NCI-H226 (cell line): ENCODE data around the gene AUTS2.
A peak's percentile ranks its signal among the peaks of the same experiment; 100 is the strongest.
"Not testable (repeated sequence)": the region's sequence is repeated elsewhere in the genome, so short reads cannot be mapped to it uniquely, and the experiment has no call there.

Experiments used
- DNase-seq: peaks from one replicate; pipeline ENCODE4 v3.0.0-alpha.2; 2015

AUTS2 gene

DNA sequence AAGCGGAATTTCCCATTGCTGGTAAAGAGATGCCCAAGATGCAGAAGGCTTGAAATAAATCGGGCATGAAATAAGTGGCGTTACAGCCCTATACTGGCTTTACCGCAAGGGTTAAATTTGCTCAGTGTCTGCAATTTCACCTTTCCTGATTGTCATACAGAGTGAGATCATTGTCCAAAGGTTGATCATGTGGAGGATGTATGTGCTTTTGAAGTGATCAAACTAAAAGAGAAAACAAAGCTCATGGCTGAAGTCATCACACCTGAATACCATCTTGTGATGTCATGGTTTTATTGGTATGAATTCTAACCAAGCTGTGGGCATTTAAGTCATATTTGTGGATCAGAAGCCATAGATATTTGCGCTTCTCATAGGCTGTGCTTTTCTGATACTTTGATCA, 635.5 kb downstream of the AUTS2 start:
- no peak for DNase-seq

DNA sequence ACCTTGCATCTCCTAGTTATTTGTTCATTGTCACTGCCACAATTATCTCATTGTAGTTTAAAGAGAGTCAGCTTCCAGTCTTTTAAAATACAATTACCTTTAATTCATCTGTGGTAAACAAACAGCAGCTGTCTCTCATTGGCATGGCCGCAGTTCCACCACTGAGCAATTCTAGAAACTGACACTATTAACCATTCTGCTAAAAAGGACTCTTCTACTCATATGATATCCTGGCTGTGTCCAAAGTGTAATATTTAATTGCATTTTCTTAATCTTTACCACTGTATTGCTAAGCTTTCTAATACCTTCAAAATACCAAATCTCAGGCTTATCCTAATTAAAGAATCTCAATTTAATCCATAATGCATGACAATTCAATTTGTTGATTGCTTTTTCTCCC, 639.0 kb downstream of the AUTS2 start:
- no peak for DNase-seq

DNA sequence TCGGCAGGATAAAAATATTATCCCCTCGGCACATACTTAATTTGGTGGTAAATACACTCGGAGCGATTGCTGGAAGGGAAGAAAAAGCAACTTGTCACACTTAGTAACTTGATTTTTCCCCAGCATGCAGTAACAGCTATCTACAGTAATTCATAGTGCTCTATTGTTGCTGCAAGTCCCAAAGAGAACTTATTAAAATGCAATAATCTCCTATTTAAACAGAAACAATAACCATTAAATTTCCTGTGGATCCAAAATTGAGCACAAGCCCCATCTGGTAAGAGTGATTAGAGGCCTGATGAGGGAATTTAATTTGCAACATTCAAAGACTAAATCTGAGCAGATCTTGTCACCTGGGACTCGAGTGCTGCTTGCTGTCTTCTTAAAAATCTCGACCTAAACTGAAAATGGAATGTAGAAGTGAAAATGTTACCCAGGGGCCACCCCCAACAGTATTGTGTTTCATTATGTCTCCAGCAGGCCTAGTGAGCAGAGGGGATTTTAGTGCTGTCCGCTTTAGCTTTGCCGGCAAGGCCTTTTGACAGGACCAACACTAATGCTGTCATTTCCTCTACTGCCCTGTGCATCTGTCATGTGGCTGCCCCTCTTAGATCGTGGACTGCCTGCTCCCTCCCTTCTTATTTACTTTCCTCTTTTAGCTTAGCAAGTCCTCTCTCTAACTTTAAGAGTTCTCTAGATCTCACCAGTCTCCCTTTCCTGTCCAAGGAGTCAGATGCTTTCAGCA, 639.7 kb downstream of the AUTS2 start:
- no peak for DNase-seq

DNA sequence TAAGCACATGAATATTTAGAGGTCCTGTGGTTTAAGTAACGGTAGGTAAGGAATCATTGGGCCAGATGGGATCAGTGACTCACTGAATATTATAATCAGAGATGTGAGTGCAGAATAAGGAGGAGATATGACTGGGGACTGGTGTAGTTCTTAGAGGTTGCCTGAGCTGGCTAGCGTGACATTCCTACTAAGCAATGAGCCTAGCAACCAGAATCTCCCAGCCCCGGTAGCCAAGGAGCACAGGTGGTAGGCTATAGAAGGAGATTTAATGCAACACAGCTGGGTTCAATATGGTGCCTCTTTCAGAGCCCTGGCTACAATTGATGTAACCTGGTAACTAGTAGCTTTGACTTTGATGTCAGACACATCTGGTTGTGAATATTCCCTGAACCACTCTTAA, 641.6 kb downstream of the AUTS2 start:
- no peak for DNase-seq

DNA sequence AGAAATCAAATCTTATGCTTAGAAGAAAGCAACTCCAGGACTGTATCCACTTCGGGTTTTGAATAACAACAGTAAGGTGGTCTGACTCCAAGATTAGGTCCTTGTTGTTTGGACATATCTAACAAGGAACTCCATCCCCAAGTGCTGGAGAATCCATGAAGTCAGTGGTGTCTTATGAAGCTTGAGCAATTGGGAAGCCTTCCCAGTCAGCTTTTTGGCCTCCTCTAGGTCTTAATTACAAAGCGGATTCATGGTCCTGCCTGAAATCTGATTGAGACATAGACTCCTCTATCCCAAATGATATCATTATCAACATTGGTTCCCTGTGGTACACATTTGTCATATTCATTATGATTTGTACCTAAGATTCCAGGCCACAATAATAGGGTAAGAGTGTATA, 642.6 kb downstream of the AUTS2 start:
- no peak for DNase-seq

DNA sequence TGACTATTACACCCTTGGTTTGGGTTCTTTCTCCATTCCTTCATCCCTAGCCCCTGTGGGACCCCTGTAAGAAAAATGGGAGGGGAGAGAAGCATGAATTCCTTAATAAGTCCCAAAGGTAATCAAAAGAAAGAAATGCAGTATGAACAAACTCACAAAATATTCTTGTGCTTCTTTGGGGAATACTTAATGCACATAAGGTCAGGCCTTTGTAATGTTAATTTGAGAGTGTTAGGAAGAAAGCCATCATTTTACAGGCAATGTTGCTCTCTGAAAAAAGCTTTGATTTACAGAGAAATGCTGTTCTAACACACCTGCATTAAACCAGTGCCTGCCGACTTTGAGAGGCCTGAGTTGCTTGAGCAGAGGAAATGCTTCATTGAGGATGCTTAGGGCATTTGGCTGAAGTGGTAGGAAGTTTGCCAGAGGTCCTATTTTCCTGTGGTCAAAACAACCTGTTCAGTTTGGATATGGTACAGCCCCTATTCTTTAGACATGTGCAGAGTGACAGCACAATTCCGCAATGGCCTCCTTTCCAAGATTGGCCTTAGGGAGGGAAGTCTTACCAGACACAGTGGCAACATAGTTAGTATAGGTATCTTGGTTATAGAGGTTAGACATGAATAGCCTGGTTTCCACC, 643.4 kb downstream of the AUTS2 start:
- DNase-seq, result no peak

DNA sequence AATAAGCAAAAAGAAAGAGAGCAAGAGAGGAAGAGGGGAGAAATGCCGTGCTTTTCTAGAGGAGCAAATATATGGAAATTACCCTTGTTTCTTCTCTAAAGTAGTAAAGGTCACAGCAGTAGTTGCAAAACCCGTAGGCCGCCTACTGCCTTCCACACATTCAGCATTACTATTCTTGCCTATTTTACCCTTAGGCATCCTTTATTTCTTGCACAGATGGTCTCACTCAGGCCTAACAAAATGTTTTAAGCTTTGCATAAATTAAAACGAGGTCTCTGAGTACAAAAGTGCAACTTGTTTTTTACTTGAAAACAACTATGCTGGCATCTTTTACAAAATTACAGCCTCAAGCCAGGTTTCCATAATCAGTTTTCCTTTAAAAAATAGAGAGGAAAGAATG, 644.6 kb downstream of the AUTS2 start:
- DNase-seq, result no peak

DNA sequence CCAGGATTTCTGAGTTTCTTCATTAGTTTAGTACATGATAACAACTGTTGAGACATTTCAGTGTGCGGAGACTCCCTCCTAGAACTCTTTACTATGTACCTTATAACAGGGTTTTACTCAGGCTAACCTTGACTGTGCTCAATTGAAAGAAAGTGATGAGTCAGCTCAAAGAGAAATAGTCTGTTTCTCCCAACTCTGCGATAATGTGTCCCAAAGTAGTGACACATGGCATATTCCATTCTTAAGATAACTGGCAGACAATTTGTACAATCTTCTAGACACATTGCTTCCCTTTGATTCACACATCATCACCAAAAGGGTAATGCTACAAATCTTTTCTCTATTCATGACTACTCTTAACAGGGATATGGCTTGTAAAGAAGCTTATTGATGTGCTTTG, 645.2 kb downstream of the AUTS2 start:
- DNase-seq, result no peak

DNA sequence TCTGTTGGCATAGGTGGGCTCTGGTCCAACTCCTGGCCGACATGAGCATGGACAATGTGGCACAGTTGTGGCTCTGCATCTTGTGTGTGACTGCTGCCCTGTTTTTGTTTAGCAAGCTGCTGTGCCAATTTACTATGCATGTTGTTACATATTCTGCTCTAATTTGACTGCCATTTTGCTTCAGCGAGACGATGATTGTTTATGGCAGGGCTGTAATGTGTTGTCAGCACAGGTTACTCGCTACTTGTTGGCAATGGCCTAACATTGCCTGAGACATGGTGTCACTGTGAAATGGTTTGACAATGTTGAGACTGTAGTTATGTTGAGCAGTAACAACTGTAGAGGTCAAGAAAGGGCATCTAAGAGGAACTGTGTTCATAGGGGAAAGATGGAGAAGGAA, 659.6 kb downstream of the AUTS2 start:
- DNase-seq, result no peak

DNA sequence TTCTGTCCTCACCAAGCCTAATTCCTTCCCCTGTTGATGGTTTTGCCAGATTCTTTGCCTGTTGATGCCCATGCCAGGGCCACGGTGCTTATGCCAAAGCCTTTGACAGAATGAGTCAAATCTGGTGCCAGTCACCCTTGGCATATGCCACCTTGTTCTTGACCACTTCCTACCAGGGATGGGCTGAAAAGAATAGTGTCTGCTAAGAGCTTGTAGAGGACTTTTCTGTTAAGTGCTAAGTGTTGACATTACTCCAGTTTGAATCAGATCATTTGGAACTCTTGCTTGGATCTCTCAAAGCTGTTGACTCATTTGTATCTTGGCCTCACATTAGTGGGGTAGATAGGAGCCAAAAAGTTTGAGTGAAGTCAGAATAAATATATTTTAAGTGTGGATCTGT, 661.2 kb downstream of the AUTS2 start:
- no peak for DNase-seq

DNA sequence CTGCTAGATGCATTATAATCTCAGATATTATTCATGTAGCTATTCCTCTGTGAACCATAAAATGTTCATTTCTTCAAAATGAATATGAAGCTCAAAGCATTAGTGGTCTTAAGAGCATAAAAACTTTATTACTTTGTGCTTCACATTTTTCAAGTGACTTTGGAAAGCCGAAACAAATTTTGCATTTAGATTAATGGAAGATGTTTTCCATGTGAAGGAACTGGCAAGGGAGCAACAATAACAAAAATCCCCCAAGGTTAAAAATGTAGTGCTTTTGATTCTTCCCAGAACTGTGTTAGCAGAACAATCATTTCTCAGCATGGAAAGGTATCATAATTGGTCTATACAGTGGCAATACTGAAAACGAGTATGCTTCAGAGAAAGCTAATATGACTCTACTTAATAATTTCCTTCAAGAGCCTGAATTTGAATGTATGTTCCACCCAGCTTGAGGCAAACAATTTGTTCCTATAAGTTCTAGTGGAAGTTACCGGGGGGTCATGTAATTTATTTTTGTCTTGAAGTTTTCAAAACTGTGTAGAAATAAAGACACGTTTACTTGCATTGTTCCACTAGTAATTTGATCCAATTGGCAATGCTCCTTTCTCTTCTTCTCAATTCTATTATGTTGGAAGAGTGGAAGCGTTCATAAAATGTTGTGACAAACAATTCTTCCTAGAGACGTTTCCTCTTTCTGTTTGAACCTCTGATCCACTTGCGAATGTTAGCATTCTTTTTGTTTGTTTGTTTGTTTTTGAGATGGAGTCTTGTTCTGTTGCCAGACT, 665.4 kb downstream of the AUTS2 start:
- DNase-seq, result no peak

DNA sequence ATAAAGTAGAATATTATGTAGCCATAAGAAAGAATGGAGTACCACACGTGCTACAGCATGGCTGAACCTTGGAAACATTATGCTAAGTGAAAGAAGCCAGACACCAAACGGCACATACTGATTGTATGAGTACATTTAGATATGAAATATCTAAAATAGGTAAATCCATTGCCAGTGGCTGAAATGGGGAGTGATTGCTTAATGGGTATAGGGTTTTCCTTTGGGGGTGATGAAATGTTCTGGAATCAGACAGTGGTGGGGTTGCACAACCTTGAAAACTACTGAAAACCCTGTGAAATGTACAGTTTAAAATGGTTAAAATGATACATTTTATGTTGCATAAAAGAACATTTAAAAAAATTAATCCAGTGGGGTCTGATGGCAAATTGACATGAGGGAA, 667.9 kb downstream of the AUTS2 start:
- DNase-seq, result peak; percentile 57

DNA sequence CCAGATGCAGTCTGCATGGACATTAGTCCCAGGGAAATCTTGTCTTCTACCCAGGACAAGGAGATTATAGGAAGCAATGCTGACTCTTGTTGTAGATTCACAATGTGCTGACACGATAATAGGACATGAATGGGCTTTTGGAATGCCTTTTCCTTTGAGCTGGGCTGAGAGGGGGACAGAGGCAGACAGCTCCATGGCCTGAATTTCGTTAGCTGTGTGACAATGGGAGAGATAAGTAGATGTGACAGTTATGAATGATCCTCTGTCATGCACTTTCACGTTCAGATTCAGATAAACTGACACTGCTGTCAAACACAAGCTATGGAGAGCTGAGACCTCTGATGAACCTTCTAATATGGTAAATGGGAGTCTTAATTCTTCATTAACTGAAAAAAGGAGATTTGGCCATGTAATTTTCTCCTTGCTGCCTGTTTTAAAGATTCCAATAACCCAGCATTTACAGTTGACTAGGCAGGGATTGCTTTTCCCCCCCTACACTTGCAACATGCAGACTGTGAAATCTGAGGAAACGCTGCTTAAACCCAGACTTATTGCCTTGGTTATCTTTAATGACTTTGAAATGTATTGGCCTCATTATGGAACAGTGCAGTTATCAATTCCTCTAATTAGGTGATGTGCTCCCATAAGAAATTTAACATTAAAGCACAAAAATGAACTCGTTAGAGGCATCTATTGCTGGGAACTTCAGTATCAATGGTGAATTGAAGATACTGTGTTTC, 669.3 kb downstream of the AUTS2 start:
- no peak for DNase-seq

DNA sequence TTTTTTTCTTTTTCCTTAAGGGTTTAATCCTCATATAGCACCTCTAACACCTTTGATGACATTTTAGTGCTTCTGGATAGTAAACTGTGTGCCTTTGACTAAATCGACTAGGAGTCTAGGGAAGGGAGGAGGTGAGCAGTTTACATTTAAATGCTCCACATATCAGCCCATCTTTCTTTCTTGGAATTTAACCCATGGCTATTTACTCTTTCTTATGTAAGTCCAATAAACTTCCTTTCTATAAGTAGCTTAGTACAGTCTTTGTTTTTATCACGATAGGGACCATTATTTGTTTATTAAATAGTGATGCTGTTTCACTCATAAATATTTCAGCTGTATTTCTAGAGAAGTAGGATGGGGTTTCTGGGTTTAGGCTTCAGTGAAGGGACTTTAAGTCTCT, 669.9 kb downstream of the AUTS2 start:
- DNase-seq, result no peak

DNA sequence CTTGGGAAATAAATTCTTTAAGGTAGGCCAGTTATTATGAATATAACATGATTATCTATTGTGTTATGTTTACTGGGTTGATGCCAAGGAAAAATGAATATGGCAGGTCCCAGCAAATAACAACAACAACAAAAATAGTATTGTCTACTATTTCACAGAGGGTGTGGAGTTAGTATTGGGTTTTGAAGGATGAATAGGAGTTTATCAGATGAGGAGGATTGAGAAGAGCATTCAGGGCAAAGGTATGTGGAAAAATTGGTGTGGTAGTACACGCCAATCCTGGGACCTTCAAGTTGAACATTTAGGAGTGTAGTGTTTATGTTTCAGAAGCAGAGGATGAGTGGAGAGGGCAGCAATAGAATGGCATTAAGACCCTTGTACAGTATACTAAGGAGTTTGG, 671.9 kb downstream of the AUTS2 start:
- no peak for DNase-seq

DNA sequence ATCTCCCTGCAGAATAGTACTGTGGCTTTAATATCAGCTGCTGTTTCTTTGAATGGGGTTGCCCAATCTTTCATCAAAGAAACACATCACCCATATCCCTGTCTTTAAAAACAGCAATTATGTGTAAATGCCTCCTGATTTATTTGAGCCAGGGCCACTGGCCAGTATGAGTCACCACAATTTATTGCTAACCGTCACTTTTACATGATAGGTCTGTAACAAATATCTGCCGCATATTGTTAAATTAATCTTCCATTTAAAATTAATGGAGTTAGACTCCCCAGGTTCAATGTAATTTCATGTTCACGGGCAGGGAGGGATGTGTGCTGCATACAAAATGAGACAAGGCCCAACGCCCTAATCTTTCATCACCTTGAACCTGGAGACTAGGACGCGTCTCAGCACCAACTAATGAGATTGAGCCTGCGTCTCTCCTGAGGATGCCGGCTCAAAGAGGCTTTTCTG, 673.4 kb downstream of the AUTS2 start:
- DNase-seq, result no peak

DNA sequence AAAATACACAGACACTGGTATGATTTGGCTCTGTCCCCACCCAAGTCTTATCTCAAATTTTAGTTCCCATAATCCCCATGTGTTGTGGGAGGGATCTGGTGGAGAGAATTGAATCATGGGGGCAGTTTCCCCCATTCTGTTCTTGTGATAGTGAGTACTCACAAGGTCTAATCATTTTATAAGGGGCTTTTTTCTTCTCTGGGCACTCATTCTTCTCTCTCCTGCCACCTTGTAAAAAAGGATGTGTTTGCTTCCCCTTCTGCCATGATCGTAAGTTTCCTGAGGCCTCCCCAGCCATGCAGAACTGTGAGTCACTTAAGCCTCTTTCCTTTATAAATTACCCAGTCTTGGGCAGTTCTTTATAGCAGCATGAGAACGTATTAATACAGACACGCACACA, 677.3 kb downstream of the AUTS2 start:
- not testable (repeated sequence) for DNase-seq

DNA sequence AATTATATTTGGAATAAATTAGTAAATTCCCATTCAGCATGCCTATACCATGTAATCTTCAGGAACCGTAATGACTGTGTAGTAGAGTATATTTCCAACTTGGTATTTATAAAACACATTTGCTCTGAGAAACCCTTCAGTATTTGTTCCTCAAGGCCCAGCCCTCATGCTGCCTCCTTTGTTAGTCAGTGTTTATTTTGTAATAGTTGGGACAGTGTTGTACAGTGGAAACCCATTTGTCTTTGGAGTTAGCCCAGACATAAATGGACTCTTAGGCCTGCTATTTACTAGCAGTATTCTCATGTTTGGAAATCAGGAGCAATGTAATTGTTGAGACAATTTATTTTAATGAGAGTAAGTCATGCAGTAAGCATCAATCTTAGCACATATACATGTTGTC, 686.9 kb downstream of the AUTS2 start:
- no peak for DNase-seq

DNA sequence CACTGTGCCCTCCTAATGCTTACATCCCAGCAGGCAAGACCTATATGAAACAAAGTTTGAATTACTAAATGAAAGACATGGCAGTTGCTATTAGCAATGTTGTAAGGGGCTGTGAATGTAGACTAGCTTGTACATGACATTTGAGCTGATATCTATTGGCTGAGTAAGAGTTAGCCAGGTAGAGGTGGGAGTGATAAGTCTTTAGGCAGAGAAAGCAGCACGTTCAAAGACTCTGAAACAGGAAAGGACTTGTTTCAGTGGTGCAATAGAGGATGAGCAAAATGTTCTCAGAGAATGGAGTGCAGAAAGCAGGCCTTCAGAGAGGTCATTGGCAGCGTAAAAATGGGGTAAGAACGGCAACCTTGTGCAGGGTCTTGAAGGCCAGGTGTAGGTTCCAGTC, 687.6 kb downstream of the AUTS2 start:
- DNase-seq, result no peak

DNA sequence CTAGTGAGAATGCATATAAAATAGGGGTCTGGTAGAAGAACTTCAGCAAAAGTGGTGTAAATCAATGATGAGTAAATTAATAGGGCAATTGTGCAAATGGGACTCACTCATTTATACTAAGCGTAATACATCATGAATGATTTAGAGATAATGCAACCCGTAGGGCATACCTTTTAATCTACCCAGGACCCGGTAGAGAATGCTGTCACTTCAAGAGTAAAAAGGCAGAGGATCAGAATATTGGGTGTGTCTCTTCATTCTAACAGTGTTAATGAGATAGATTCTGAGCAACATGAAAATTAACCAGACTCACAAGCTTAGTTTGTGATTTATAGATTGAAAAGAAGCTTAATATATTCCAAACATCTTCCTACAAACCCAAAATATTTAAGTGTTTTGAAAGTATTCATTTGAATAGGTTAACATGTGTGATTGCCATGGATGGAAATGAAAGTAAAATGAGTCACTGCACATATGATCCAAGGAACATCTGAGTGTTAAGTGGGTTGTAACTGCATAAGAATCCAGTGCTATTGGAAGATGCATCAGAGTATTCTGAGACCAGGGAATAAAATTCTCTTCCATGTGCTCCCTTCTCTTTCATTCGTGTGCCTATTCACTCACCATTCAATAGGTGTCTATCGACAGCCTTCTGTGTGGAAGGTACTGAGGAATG, 690.6 kb downstream of the AUTS2 start:
- no peak for DNase-seq

DNA sequence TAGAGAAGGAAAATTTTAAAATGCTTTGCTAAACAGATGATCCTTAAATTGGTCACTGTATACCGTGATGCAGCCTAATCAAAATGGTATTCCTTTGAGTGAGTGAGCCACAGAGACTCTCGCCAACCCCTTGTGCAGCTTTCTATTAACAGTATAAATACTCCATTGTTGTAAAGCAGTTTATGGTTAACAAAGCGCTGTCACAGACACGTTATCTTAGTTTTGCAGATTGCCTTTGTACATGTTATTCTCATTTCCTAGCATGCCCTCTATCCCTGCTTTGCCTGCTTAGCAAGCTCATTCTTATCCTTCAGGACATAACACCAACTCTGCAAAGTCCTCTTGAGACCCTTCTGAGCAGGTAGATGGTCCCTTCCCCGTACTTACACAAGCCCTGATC, 694.4 kb downstream of the AUTS2 start:
- no peak for DNase-seq

DNA sequence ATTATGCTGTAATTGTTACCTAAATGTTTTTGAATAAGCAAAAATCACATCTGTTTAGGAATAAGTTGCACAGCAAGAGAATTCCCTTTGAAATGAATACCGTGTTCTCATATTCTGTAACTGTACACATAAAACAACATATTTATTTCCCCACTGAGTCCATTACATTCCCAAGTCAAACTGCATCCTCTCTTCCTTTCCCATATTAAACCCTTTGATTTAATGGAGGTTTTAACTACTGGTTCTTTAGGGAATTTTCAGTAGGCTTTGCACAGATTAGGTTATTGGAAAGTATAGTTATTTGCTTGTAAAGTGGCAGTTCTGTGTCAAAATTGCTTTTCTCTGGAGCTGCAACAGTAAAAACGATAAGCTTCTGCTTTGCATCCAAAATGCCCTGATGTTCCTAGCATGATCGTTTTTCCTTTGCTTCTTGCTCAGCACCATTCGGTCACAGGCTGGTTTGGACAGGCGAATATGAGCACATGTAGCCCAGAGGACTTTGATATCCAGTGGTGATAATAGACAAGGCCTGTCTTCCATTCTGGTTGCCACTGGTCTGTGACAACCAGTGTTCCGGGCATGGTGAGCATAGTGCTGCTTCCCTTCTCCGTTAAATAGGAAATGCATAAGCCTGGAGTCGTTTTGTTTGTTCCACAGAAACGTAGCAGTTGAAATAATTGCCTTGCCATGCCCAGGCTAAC, 696.1 kb downstream of the AUTS2 start:
- DNase-seq, result no peak
